ENCODE results near the gene ARHGAP45.

Gene ARHGAP45

GRCh38 chr19:1089126-1089771 lies 22.3 kb downstream of the ARHGAP45 start:
- DNase-seq: no peak

GRCh38 chr19:1089891-1090290 lies 22.9 kb downstream of the ARHGAP45 start:
- DNase-seq: no peak

GRCh38 chr19:1090731-1091543 lies 24.0 kb downstream of the ARHGAP45 start:
- DNase-seq: no peak

GRCh38 chr19:1091544-1092175 lies 24.7 kb downstream of the ARHGAP45 start:
- no peak for DNase-seq

- no peak for DNase-seq
These were observed 26.4 kb downstream of the ARHGAP45 start for GRCh38 chr19:1093330-1093729.

- DNase-seq: no peak
These were observed 27.0 kb downstream of the ARHGAP45 start for GRCh38 chr19:1093811-1094553.

- no peak for DNase-seq
These were observed 27.6 kb downstream of the ARHGAP45 start for GRCh38 chr19:1094655-1094977.

- DNase-seq: peak; percentile 95
These were observed 28.2 kb downstream of the ARHGAP45 start, which contains the start of gene POLR2E for GRCh38 chr19:1094978-1095701. Gene POLR2E, minus strand, starts transcription at chr19:1095375. Its CDS starts 60 bp downstream, at chr19:1095315.

GRCh38 chr19:1097810-1098176 lies 30.8 kb downstream of the ARHGAP45 start:
- DNase-seq: no peak

GRCh38 chr19:1098177-1099051 lies 31.4 kb downstream of the ARHGAP45 start:
- no peak for DNase-seq

GRCh38 chr19:1101337-1101698 lies 34.4 kb downstream of the ARHGAP45 start:
- no peak for DNase-seq

- peak; percentile 96 for DNase-seq
These were observed 35.6 kb downstream of the ARHGAP45 start for GRCh38 chr19:1102407-1103131.

GRCh38 chr19:1103132-1103707 lies 36.3 kb downstream of the ARHGAP45 start:
- DNase-seq: peak; percentile 46

- peak; percentile 97 for DNase-seq
These were observed 36.8 kb downstream of the ARHGAP45 start, which contains the start of gene GPX4 for GRCh38 chr19:1103708-1104310. Gene GPX4, plus strand, starts transcription at chr19:1103994. Its CDS starts 50 bp downstream, at chr19:1104044.

- DNase-seq: peak; percentile 65
These were observed 37.5 kb downstream of the ARHGAP45 start for GRCh38 chr19:1104311-1105007.

GRCh38 chr19:1105008-1105872 lies 38.3 kb downstream of the ARHGAP45 start:
- no peak for DNase-seq

- DNase-seq: no peak
These were observed 39.2 kb downstream of the ARHGAP45 start for GRCh38 chr19:1105873-1106840.

Data from NCI-H226 (cell line).